GM21528 (cell line): Measurements from ENCODE around the gene PRM1.

Experiments
- ATAC-seq: cut with Tn5 transposase; IDR thresholded peaks from one replicate; pipeline ENCODE4 v1.9.1; 2021; ENCODE audit warnings: mild to moderate bottlenecking, moderate library complexity; ENCODE audit not compliant: unreplicated experiment, low FRiP score

The PRM1 gene

GRCh38 chr16:11255737-11256660 is 25.1 kb downstream of the PRM1 start, which contains the start of gene SOCS1:
Gene SOCS1 (minus strand): TSS chr16:11256204. CDS start chr16:11255478, 726 bp downstream.
- peak; percentile 57 for ATAC-seq

GRCh38 chr16:11254913-11255736 is 26.0 kb downstream of the PRM1 start:
- peak; percentile 25 for ATAC-seq

GRCh38 chr16:11253995-11254912 is 26.9 kb downstream of the PRM1 start:
- ATAC-seq = no peak

- no peak for ATAC-seq
Measured at GRCh38 chr16:11253009-11253994, 27.8 kb downstream of the PRM1 start.

- no peak for ATAC-seq
Measured at GRCh38 chr16:11252482-11252931, 28.6 kb downstream of the PRM1 start.

GRCh38 chr16:11251525-11252481 is 29.3 kb downstream of the PRM1 start:
- ATAC-seq = no peak

GRCh38 chr16:11250786-11251524 is 30.2 kb downstream of the PRM1 start:
- no peak for ATAC-seq

GRCh38 chr16:11250091-11250785 is 30.9 kb downstream of the PRM1 start:
- ATAC-seq = no peak

- no peak for ATAC-seq
Measured at GRCh38 chr16:11249233-11250061, 31.7 kb downstream of the PRM1 start.

- no peak for ATAC-seq
Measured at GRCh38 chr16:11248133-11248532, 33.0 kb downstream of the PRM1 start.

- no peak for ATAC-seq
Measured at GRCh38 chr16:11245988-11246387, 35.1 kb downstream of the PRM1 start.

- no peak for ATAC-seq
Measured at GRCh38 chr16:11245222-11245737, 35.9 kb downstream of the PRM1 start.

- ATAC-seq = no peak
Measured at GRCh38 chr16:11242658-11243057, 38.5 kb downstream of the PRM1 start.

GRCh38 chr16:11241480-11242204 is 39.5 kb downstream of the PRM1 start:
- no peak for ATAC-seq
